ENCODE measurements around the gene RARB.

RARB gene

DNA sequence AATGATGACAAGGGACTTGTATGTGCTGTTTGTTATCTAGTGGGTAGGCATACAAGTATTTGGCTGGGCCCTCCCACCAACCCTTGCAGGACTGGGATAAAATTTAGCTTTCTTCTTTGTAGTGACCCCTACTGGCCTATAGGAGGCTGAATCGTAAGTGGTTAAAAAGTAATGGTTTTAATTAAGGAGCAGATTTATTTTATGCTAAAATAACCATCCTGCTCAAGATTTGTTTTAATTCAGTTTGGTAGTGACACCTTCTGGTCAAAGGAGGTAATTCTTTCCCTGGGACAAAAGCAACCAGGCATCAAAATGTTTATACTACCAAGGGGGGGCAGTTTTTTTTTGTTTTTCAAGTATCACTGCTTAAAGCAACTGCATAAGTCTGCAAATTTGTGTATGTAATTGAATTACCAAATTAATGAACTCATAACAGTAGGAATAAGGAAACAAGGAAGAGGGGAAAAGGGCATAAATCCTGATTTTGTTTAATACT is 166.0 kb downstream of the RARB start:
- ChIA-PET POLR2A (no interaction called here), CTCF (interaction anchor here (0.5 to 1.7 kb wide), 22 partner anchors 8 to 911 kb away, joined by 3 to 11 read pairs (median 4); no protein-coding TSS in a partner anchor)
- Histone ChIP-seq H3K4me3 (ENCODE audit: low read depth, low read length) (no peak overlapping the region), H3K27ac (ENCODE audit: extremely low read depth, low read depth, low read length) (no peak overlapping the region), H3K36me3 (ENCODE audit: control insufficient read depth in 2 of 2, insufficient read depth in 1 of 2, low read length in 2 of 2) (peaks cover 0 to 29% of the 10 kb centered on the region in 2 experiments; a peak in 1 of 3 replicates), H3K9me3 (ENCODE audit: control insufficient read depth, insufficient read depth, low read depth, low read length) (no peaks in the 10 kb centered on the region), H3K4me1 (ENCODE audit: control insufficient read depth, insufficient read depth, low read length) (no peaks in the 10 kb centered on the region)
- TF ChIP-seq ZNF654 (tag by site-specific recombination; IDR thresholded peaks at IDR 0.05; ENCODE audit: low read depth) (peak; percentile 81), ZNF660 (tag by site-specific recombination; IDR thresholded peaks at IDR 0.05) (0 out of 2 replicates have a peak, but pooled peaks have one; percentile 11)
- TF ChIP-seq, protein P1, sequence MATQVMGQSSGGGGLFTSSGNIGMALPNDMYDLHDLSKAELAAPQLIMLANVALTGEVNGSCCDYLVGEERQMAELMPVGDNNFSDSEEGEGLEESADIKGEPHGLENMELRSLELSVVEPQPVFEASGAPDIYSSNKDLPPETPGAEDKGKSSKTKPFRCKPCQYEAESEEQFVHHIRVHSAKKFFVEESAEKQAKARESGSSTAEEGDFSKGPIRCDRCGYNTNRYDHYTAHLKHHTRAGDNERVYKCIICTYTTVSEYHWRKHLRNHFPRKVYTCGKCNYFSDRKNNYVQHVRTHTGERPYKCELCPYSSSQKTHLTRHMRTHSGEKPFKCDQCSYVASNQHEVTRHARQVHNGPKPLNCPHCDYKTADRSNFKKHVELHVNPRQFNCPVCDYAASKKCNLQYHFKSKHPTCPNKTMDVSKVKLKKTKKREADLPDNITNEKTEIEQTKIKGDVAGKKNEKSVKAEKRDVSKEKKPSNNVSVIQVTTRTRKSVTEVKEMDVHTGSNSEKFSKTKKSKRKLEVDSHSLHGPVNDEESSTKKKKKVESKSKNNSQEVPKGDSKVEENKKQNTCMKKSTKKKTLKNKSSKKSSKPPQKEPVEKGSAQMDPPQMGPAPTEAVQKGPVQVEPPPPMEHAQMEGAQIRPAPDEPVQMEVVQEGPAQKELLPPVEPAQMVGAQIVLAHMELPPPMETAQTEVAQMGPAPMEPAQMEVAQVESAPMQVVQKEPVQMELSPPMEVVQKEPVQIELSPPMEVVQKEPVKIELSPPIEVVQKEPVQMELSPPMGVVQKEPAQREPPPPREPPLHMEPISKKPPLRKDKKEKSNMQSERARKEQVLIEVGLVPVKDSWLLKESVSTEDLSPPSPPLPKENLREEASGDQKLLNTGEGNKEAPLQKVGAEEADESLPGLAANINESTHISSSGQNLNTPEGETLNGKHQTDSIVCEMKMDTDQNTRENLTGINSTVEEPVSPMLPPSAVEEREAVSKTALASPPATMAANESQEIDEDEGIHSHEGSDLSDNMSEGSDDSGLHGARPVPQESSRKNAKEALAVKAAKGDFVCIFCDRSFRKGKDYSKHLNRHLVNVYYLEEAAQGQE (tag by site-specific recombination; IDR thresholded peaks at IDR 0.05) = no peak

DNA sequence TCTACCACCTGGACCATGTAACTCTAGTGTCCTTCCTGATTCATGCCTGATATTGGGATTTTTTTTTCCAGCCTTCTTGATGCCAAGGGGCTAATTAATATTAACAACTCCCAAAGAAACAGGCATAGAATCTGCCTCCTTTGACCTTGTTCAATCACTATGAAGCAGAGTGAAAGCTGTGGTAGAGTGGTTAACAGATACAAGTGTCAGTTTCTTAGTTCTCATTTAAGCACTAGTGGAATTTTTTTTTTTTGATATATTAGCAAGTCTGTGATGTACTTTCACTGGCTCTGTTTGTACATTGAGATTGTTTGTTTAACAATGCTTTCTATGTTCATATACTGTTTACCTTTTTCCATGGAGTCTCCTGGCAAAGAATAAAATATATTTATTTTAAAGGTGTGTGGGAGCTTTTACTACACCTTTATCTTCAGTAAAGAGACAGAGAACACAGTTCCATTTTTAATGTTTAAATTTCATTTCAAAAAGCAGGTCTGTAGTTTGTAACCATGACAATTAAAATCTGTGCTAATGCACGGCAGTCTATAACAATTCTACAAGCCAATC is 169.6 kb downstream of the RARB start:
- Histone ChIP-seq H3K4me3 (ENCODE audit: low read depth, low read length) (no peak overlapping the region), H3K36me3 (ENCODE audit: control insufficient read depth in 2 of 2, insufficient read depth in 1 of 2, low read length in 2 of 2) (peaks cover 0 to 58% of the 10 kb centered on the region in 2 experiments; a peak in 1 of 3 replicates), H3K27ac (ENCODE audit: extremely low read depth, low read depth, low read length) (no peak overlapping the region), H3K4me1 (ENCODE audit: control insufficient read depth, insufficient read depth, low read length) (no peaks in the 10 kb centered on the region), H3K9me3 (ENCODE audit: control insufficient read depth, insufficient read depth, low read depth, low read length) (no peaks in the 10 kb centered on the region)
- CTCF ChIA-PET = no interaction called here
- POLR2A ChIA-PET = no interaction called here
- TF ChIP-seq ZNF623 (tag by site-specific recombination; IDR thresholded peaks at IDR 0.05) = no peak
- no peak for TF ChIP-seq EGR2 (tag by site-specific recombination; IDR thresholded peaks at IDR 0.05; ENCODE audit: low read depth)
- no peak for TF ChIP-seq KLF1 (tag by site-specific recombination; IDR thresholded peaks at IDR 0.05)
- TF ChIP-seq, protein P2, sequence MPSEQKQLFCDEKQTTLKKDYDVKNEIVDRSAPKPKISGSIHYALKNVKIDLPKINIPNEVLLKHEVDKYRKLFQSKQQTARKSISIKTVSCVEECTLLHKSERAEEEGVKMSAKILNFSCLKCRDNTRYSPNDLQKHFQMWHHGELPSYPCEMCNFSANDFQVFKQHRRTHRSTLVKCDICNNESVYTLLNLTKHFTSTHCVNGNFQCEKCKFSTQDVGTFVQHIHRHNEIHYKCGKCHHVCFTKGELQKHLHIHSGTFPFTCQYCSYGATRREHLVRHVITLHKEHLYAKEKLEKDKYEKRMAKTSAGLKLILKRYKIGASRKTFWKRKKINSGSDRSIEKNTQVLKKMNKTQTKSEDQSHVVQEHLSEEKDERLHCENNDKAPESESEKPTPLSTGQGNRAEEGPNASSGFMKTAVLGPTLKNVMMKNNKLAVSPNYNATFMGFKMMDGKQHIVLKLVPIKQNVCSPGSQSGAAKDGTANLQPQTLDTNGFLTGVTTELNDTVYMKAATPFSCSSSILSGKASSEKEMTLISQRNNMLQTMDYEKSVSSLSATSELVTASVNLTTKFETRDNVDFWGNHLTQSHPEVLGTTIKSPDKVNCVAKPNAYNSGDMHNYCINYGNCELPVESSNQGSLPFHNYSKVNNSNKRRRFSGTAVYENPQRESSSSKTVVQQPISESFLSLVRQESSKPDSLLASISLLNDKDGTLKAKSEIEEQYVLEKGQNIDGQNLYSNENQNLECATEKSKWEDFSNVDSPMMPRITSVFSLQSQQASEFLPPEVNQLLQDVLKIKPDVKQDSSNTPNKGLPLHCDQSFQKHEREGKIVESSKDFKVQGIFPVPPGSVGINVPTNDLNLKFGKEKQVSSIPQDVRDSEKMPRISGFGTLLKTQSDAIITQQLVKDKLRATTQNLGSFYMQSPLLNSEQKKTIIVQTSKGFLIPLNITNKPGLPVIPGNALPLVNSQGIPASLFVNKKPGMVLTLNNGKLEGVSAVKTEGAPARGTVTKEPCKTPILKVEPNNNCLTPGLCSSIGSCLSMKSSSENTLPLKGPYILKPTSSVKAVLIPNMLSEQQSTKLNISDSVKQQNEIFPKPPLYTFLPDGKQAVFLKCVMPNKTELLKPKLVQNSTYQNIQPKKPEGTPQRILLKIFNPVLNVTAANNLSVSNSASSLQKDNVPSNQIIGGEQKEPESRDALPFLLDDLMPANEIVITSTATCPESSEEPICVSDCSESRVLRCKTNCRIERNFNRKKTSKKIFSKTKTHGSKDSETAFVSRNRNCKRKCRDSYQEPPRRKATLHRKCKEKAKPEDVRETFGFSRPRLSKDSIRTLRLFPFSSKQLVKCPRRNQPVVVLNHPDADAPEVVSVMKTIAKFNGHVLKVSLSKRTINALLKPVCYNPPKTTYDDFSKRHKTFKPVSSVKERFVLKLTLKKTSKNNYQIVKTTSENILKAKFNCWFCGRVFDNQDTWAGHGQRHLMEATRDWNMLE (tag by site-specific recombination; conservative IDR thresholded peaks at IDR 0.05; ENCODE audit: low read depth) = no peak
- TF ChIP-seq ZNF621 (tag by site-specific recombination; IDR thresholded peaks at IDR 0.05) = no peak
- TF ChIP-seq ZNF2 (tag by site-specific recombination; IDR thresholded peaks at IDR 0.05) = no peak
- TF ChIP-seq, protein P3, sequence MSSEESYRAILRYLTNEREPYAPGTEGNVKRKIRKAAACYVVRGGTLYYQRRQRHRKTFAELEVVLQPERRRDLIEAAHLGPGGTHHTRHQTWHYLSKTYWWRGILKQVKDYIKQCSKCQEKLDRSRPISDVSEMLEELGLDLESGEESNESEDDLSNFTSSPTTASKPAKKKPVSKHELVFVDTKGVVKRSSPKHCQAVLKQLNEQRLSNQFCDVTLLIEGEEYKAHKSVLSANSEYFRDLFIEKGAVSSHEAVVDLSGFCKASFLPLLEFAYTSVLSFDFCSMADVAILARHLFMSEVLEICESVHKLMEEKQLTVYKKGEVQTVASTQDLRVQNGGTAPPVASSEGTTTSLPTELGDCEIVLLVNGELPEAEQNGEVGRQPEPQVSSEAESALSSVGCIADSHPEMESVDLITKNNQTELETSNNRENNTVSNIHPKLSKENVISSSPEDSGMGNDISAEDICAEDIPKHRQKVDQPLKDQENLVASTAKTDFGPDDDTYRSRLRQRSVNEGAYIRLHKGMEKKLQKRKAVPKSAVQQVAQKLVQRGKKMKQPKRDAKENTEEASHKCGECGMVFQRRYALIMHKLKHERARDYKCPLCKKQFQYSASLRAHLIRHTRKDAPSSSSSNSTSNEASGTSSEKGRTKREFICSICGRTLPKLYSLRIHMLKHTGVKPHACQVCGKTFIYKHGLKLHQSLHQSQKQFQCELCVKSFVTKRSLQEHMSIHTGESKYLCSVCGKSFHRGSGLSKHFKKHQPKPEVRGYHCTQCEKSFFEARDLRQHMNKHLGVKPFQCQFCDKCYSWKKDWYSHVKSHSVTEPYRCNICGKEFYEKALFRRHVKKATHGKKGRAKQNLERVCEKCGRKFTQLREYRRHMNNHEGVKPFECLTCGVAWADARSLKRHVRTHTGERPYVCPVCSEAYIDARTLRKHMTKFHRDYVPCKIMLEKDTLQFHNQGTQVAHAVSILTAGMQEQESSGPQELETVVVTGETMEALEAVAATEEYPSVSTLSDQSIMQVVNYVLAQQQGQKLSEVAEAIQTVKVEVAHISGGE (tag by site-specific recombination; conservative IDR thresholded peaks at IDR 0.05; ENCODE audit: low read depth) = no peak
- TF ChIP-seq ZNF677 (tag by site-specific recombination; IDR thresholded peaks at IDR 0.05) = no peak
- TF ChIP-seq, protein P4, sequence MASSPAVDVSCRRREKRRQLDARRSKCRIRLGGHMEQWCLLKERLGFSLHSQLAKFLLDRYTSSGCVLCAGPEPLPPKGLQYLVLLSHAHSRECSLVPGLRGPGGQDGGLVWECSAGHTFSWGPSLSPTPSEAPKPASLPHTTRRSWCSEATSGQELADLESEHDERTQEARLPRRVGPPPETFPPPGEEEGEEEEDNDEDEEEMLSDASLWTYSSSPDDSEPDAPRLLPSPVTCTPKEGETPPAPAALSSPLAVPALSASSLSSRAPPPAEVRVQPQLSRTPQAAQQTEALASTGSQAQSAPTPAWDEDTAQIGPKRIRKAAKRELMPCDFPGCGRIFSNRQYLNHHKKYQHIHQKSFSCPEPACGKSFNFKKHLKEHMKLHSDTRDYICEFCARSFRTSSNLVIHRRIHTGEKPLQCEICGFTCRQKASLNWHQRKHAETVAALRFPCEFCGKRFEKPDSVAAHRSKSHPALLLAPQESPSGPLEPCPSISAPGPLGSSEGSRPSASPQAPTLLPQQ (tag by site-specific recombination; IDR thresholded peaks at IDR 0.05) = no peak
- no peak for TF ChIP-seq ZNF654 (tag by site-specific recombination; IDR thresholded peaks at IDR 0.05; ENCODE audit: low read depth)
- no peak for TF ChIP-seq ZNF366 (tag by site-specific recombination; conservative IDR thresholded peaks at IDR 0.05)
- TF ChIP-seq, protein P5, sequence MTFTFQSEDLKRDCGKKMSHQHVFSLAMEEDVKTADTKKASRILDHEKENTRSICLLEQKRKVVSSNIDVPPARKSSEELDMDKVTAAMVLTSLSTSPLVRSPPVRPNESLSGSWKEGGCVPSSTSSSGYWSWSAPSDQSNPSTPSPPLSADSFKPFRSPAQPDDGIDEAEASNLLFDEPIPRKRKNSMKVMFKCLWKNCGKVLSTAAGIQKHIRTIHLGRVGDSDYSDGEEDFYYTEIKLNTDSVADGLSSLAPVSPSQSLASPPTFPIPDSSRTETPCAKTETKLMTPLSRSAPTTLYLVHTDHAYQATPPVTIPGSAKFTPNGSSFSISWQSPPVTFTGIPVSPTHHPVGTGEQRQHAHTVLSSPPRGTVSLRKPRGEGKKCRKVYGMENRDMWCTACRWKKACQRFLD (tag by site-specific recombination; IDR thresholded peaks at IDR 0.05) = no peak
- no peak for TF ChIP-seq ZNF140 (tag by site-specific recombination; IDR thresholded peaks at IDR 0.05)
- TF ChIP-seq ZNF37A (tag by site-specific recombination; IDR thresholded peaks at IDR 0.05) = no peak
- no peak for TF ChIP-seq ZBTB8A (tag by site-specific recombination; IDR thresholded peaks at IDR 0.05)
- no peak for TF ChIP-seq GLIS2 (tag by site-specific recombination; IDR thresholded peaks at IDR 0.05)
- no peak for TF ChIP-seq ZNF394 (tag by site-specific recombination; IDR thresholded peaks at IDR 0.05; ENCODE audit: borderline replicate concordance)
